Thoracic aorta (tissue), 2 donors: ENCODE data around the gene HELZ. TPM values are rescaled to one million over a fixed set of nuclear protein-coding genes. Genes with fewer than 3 reads are reported as not detected.

ENCODE experiments used
- ATAC-seq: fragments of 150-250 bp; one replicate; pipeline ENCODE4 v1.8.0; 2017; ENCODE audit warnings: low read depth; ENCODE audit not compliant: insufficient number of reproducible peaks, low FRiP score
- DNase-seq: peaks from one replicate; pipeline ENCODE4 v3.0.0-alpha.2; 2020; ENCODE audit warnings: low spot score
- H3K27ac ChIP-seq, 2 donors: fragments of 200-600 bp; sonication (generic); 1 replicate in 1 of 2; 2 replicates in 1 of 2; pipeline ENCODE4 v1.5.1; 2016; ENCODE audit warnings: mild to moderate bottlenecking in 2 of 2, moderate library complexity in 2 of 2
- H3K27me3 ChIP-seq: fragments of 200-600 bp; sonication (generic); replicated peaks from 2 replicates; pipeline ENCODE4 v1.6.0; 2016; ENCODE audit warnings: mild to moderate bottlenecking; ENCODE audit not compliant: insufficient read depth
- H3K36me3 ChIP-seq: fragments of 200-600 bp; sonication (generic); one replicate; pipeline ENCODE4 v1.5.1; 2016
- H3K4me1 ChIP-seq, 2 donors: fragments of 200-600 bp; sonication (generic); 1 replicate in 1 of 2; 2 replicates in 1 of 2; pipeline versions ENCODE4 v1.5.1 to v1.6.0; 2016; ENCODE audit warnings: low read depth in 2 of 2, mild to moderate bottlenecking in 1 of 2; ENCODE audit not compliant: control insufficient read depth in 1 of 2
- H3K4me3 ChIP-seq: fragments of 200-600 bp; sonication (generic); 2 replicates; pipeline ENCODE4 v1.5.1; 2016; ENCODE audit warnings: mild to moderate bottlenecking
- H3K9me3 ChIP-seq: fragments of 200-600 bp; sonication (generic); 2 replicates; pipeline ENCODE4 v1.5.1; 2016
- total RNA-seq, 2 donors: library from RNA; depleted of rRNA; stranded (reverse); fragments of >200 nt; gene quantifications; one replicate each; pipeline versions ENCODE4 v1.1.0 to v1.2.3, GENCODE V29; 2016
- TF ChIP-seq, protein P1 (sequence below): fragments of 200-600 bp; sonication (generic); IDR thresholded peaks from one replicate; pipeline ENCODE4 v1.5.1; 2019; ENCODE audit warnings: antibody characterized with exemption

Gene HELZ
- total RNA-seq, 2 donors from 2014 or later = 47.8 to 58.4 TPM

GRCh38 chr17:67212231-67212630, 32.8 kb downstream of the HELZ start:
- H3K9me3 ChIP-seq = no peaks in the 10 kb centered on the region
- ATAC-seq = no peak
- TF ChIP-seq, protein P1, sequence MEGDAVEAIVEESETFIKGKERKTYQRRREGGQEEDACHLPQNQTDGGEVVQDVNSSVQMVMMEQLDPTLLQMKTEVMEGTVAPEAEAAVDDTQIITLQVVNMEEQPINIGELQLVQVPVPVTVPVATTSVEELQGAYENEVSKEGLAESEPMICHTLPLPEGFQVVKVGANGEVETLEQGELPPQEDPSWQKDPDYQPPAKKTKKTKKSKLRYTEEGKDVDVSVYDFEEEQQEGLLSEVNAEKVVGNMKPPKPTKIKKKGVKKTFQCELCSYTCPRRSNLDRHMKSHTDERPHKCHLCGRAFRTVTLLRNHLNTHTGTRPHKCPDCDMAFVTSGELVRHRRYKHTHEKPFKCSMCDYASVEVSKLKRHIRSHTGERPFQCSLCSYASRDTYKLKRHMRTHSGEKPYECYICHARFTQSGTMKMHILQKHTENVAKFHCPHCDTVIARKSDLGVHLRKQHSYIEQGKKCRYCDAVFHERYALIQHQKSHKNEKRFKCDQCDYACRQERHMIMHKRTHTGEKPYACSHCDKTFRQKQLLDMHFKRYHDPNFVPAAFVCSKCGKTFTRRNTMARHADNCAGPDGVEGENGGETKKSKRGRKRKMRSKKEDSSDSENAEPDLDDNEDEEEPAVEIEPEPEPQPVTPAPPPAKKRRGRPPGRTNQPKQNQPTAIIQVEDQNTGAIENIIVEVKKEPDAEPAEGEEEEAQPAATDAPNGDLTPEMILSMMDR = no peak

DNA sequence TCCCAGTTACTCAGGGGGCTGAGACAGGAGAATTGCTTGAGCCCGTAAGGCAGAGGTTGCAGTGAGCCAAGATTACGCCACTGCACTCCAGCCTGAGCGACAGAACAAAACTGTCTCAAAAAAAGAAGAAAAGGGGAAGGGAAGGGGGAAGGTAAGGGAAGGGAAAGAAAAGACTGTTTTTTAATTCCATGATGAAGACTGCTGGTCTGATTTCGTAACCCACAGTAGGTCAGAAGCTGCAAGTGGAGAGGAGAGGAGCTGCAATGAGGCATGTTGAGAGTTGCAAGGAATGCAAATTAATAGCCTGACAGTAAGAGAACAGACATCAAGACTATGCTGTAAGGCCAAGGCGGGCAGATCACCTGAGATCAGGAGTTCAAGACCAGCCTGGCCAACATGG, 33.3 kb downstream of the HELZ start:
- H3K4me1 ChIP-seq = peaks cover 14% of the 10 kb centered on the region in 2 donors
- TF ChIP-seq, protein P1 = no peak
- DNase-seq (no peak), ATAC-seq (no peak)
- no peaks in the 10 kb centered on the region for H3K27me3 ChIP-seq
- peaks cover 5% of the 10 kb centered on the region for H3K36me3 ChIP-seq
- H3K27ac ChIP-seq = no peak overlapping the region
- H3K9me3 ChIP-seq = no peaks in the 10 kb centered on the region
- no peak overlapping the region for H3K4me3 ChIP-seq

More at GRCh38 chr17:67212231-67212630, 32.8 kb downstream of the HELZ start:
- peaks cover 14% of the 10 kb centered on the region in 2 donors for H3K4me1 ChIP-seq
- H3K27me3 ChIP-seq = no peaks in the 10 kb centered on the region
- H3K4me3 ChIP-seq = no peak overlapping the region
- DNase-seq = no peak
- H3K36me3 ChIP-seq = peaks cover 5% of the 10 kb centered on the region
- no peak overlapping the region for H3K27ac ChIP-seq

DNA sequence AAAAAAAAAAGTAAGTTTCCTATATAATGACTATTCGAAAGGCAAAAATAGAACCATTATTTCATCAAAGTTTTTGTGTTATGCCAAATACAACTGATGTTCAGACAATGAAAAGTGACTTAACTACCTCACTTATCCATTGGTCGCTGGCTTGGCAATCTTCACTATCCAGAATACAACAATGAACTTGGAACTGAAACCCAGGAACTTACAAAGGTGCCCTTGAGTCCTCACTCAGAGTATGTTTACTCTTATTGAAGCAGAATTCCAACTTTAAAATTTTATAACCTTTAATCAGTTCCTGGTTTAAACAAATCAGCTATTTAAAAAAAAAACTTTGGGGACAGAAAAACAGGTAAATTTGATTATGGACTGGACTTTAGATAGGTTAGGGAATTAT, 34.1 kb downstream of the HELZ start:
- no peak for DNase-seq
- Histone ChIP-seq H3K4me1 (peaks cover 14% of the 10 kb centered on the region in 2 donors), H3K27ac (no peak overlapping the region), H3K36me3 (peaks cover 5% of the 10 kb centered on the region), H3K4me3 (no peak overlapping the region), H3K27me3 (no peaks in the 10 kb centered on the region), H3K9me3 (no peaks in the 10 kb centered on the region)
- TF ChIP-seq, protein P1 = no peak
- ATAC-seq = no peak

- H3K27ac ChIP-seq = no peak overlapping the region
These were observed 36.8 kb downstream of the HELZ start for GRCh38 chr17:67208232-67208631.

DNA sequence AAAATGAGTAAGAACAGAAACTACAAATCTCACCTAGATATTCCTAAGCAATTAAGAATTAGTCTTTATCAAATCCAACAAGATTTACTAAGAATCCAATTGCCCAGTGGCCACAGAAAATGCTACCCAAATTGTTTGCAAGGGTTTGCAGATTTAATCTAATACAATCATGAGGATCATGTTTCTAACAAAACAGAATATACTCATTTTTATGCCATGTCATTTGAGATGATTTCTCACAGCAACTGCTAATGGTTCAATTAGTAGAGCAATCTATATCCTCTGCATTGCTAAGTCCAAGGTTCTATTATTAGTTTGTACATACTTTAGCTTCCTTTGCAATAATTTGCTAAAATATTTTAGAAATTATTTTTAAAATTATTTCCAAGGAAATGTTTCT, 41.2 kb downstream of the HELZ start:
- Histone ChIP-seq H3K27me3 (no peaks in the 10 kb centered on the region), H3K9me3 (no peaks in the 10 kb centered on the region), H3K4me3 (no peak overlapping the region), H3K4me1 (no peaks in the 10 kb centered on the region), H3K36me3 (no peaks in the 10 kb centered on the region), H3K27ac (no peak overlapping the region)
- no peak for DNase-seq
- no peak for ATAC-seq
- TF ChIP-seq, protein P1 = no peak

More at GRCh38 chr17:67208232-67208631, 36.8 kb downstream of the HELZ start:
- no peak for ATAC-seq
- Histone ChIP-seq H3K9me3 (no peaks in the 10 kb centered on the region), H3K36me3 (no peaks in the 10 kb centered on the region), H3K4me1 (peaks cover 9 to 10% of the 10 kb centered on the region in 2 donors), H3K27me3 (no peaks in the 10 kb centered on the region), H3K4me3 (no peak overlapping the region)
- DNase-seq = no peak
- TF ChIP-seq, protein P1 = no peak
